GM11168 (cell line): ENCODE results near the gene PDE9A.
"Not testable (repeated sequence)": the region's sequence is repeated elsewhere in the genome, so short reads cannot be mapped to it uniquely, and the experiment has no call there.

Experiments
- in situ Hi-C: fragments of 300-500 bp; cut with MboI; formaldehyde crosslinking; loops from one replicate; pipeline ENCODE4 v1.12.0; 2022; ENCODE audit warnings: low sequenced_read_pairs; ENCODE audit not compliant: unreplicated experiment

PDE9A gene

DNA sequence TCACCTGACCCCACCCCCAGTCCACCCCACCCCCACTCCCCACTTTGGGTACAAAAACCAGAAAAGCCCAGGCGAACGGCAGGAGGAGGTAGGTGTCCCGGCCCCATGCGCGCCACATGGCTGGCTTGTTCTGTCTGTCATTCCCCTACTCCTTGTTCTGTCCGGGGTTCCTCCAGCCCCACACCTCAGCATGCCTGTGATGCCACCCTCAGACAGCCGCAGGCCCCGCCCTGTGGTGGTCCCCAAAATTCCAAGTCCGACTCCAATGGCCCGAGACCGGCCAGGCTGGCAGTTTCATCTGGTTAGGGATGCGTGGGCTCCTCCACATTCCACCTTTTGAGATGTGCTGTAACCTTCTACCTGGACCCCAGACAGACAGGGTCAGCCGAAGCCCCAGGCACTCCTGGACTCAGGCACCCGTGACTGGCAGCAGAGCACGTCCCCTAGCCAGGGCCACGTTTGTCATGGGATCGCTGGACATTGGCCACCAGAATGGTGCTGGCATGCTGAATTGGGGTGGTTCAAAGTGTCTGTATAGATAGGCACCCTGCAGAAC, 131.6 kb downstream of the PDE9A start:
- in situ Hi-C loops, result no loop called here

GRCh38 chr21:42785666-42786427, 132.4 kb downstream of the PDE9A start:
- in situ Hi-C loops, result no loop called here

DNA sequence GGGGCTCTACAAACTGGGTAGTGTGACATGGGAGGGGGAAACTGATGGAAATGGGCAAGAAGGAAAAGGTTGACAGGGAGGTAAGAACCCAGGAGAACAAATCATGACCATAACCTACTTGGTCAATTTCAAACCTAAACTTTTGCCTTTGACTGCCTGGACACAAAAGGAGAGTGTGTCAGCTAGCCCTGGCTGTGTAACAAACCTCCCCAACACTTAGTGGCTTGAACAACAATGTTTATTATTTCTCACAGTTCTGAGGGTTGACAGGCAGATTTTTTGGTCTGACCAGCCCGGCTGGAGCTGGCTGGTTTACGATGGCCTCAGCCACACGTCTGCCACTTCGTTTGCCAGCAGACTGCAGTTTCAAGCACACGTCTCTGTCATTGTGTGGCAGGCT, 133.5 kb downstream of the PDE9A start:
- in situ Hi-C loops, result no loop called here

DNA sequence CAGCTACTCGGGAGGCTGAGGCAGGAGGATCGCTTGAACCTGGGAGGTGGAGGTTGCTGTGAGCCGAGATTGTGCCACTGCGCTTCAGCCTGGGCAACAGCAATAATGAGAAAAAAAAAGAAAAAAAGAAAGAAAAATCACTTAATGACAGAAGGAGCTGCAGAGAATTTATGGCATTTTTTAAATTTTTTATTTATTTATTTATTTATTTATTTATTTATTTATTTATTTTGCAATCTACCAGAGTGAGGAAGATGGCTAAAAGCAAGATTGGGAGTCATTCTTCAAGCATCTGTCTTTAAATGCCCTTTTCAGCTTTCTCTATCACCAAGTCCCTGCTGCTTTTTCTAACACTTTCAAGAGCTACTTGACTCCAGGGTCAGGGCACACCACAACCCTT, 134.2 kb downstream of the PDE9A start:
- in situ Hi-C loops, result no loop called here

- in situ Hi-C loops, result no loop called here
Observed at GRCh38 chr21:42790520-42791065, 137.2 kb downstream of the PDE9A start.

DNA sequence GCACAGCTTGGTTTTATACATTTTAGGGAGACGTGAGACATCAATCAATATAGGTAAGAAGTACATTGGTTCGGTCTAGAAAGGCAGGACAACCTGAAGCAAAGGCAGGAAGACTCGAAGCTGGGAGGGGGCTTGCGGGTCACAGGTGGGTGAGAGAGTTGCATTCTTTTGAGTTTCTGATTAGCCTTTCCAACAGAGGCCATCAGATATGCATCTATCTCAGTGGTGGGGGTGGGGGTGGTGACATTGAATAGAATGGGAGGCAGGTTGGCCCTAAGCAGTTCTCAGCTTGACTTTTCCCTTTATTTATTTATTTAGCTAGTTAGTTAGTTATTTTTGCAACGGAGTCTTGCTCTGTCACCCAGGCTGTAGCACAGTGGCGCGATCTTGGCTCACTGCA, 140.4 kb downstream of the PDE9A start:
- in situ Hi-C loops, result no loop called here

DNA sequence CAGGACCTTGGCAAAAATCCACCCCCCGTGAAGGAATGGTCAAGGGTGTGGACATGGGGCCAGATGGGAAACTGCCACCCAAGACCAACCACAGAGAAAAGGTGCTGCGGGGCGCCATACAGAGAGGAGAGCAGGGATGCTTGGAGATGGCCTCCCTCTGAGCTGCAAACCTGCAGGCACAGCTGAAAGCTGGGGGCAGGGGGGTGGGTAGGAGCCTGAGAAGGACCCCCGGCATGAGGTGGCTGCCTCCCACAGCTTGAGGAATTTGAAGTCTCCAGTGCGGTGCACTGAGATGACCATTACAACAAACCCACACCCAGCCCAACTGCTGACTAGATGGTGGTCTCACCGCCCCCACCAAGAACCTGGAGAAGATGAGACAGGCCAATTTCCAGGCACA, 141.1 kb downstream of the PDE9A start:
- in situ Hi-C loops, result no loop called here

DNA sequence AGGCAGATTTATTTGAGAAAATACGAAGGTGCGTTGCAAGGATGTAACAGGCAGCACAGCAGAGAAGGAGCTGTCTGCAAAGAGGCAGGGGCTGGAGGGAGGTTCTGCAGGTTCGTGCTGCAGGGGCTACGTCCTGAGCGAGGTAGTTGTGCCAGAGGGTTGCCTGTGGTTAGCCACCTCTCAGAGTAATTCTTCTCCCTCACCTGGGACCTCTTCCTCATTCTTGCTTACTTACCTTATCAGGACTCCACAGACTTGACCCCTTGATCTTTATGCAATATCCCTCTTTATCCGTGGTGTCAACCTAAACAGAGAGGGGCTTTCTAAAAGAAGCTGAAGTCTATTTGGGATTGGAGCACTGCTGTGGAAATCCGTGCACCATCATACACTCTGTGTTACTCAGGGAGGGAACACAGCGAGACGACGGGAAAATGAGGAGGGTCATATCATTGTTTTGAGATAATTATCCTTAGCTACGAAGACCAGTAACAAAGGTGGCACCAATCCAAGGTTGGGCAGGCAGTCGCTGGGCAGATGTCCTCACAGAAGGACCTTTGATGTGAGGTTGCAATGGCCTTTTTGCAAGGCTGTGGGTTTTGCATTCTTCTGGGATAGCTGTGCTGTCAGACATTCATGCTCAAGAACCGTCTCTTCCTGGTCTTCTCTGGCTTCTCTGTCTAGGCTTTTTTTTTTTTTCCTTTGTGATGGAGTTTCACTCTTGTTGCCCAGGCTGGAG, 143.1 kb downstream of the PDE9A start:
- in situ Hi-C loops, result no loop called here

DNA sequence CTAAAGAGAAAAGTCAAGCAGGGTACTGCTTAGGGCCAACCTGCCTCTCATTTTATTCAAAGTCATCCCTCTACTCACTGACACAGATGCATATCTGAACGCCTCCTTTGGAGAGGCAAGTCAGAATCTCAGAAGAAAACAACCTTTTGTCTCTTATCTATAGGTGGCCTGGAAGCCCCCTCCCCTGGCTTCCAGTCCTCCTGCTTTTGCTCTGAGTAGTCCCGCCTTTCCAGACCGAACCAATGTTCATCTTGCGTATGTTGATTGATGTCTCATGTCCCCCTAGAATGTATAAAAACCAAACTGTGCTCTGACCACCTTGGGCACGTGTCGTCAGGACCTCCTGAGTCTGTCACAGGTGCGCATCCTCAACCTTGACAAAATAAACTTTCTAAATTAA, 144.1 kb downstream of the PDE9A start:
- in situ Hi-C loops, result no loop called here

GRCh38 chr21:42798106-42798505, 144.7 kb downstream of the PDE9A start:
- in situ Hi-C loops, result no loop called here

DNA sequence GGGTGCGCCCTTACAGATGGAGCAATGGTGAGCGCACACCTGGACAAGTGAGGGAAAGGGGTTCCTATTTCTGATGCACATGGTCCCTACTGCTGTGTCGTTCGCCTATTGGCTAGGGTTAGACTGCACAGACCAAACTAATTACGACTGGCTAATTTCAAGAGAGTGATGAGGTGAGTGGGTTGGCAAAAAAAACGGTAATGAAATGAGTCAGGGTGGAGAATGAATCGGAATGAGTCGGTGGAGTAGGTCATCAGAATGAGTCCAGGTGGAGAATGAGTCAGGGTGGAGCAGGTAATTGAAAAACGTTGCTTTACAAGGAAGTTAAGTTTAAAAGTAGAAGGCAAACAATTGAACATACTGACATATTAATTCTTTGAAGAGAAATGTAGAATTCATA, 146.1 kb downstream of the PDE9A start:
- in situ Hi-C loops, result no loop called here

GRCh38 chr21:42799948-42800347, 146.5 kb downstream of the PDE9A start:
- in situ Hi-C loops, result no loop called here

DNA sequence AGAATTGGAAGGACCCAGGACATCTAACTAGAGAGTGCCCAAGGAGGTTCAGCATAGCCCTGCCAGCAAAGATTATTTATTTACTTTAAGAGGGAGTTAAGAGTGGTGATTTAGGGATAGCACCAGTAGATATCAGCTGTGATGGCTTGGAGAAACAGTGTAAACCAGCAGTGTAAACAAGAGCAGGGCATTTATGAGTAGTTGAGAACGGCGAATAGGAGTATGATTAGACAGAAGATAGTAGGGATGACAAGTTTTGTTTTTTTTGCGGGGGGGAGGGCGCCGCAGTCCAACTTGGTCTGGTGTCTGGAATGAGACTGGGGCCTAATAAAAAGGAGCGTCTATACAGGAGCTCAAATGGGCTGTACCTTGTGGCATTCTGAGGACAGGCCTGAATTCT, 148.2 kb downstream of the PDE9A start:
- in situ Hi-C loops, result not testable (repeated sequence)

DNA sequence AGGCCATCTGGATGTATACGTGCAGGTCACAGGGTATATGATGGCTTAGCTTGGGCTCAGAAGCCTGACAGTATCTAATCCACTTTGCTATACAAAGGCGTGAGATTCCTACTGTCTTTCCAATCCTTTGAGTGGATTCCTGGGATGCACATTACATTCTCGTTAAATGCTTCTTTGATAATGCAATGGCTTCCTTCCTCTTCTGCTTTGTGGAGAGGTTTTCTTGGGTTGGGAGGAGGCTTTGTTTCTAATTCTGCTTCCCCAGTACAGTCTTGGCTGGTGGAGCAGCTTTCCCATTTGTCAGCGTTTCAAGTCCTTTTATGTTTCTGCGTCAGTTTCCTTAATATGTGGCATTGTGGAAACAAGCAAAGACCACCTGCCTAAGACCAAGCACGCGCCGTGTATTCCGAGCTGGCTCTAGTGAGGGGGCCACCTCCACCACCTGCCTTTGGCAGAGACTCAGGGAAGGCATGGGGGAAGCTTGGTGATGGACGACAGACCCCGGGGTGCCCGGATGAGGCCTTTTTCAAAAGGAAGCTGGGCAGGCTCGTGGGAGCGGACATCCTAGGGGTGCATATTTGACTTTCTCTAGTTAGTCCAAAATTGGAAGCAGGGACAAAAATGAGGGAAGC, 153.2 kb downstream of the PDE9A start:
- in situ Hi-C loops, result no loop called here

- in situ Hi-C loops, result not testable (repeated sequence)
Observed at GRCh38 chr21:42807293-42807895, 154.0 kb downstream of the PDE9A start.

DNA sequence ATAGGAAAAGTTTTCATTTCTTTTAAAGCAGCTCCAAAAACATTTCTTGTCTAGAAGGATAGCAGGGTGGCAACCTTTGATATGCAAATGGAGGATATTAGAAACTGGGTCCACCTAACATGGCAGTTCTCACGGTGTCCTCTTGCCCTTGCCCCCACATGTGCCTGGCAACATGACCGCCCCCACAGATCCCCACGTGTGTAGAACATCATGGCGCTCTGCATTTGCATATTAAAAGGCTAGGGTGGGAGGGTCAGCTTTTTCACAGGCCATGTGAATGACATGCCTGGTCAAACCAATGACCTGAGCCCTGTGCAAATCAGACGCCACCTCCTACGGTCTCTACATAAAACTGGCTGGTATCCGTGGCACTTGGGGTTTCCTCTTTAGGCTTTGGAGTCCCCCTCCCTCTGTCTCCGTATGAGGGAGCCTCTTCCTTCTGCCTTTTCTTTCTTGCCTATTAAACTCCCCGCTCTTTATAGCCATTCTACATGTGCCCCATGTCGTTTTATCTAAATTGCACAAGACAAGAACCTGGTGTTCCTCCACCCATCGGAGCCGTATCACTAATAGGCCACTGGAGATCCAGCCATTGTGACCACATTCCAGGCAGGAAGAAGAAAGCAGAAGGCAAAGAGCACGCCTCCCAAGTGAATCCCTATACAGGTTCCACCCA, 154.7 kb downstream of the PDE9A start:
- in situ Hi-C loops, result no loop called here

- in situ Hi-C loops, result no loop called here
Observed at GRCh38 chr21:42809171-42809570, 155.8 kb downstream of the PDE9A start.

DNA sequence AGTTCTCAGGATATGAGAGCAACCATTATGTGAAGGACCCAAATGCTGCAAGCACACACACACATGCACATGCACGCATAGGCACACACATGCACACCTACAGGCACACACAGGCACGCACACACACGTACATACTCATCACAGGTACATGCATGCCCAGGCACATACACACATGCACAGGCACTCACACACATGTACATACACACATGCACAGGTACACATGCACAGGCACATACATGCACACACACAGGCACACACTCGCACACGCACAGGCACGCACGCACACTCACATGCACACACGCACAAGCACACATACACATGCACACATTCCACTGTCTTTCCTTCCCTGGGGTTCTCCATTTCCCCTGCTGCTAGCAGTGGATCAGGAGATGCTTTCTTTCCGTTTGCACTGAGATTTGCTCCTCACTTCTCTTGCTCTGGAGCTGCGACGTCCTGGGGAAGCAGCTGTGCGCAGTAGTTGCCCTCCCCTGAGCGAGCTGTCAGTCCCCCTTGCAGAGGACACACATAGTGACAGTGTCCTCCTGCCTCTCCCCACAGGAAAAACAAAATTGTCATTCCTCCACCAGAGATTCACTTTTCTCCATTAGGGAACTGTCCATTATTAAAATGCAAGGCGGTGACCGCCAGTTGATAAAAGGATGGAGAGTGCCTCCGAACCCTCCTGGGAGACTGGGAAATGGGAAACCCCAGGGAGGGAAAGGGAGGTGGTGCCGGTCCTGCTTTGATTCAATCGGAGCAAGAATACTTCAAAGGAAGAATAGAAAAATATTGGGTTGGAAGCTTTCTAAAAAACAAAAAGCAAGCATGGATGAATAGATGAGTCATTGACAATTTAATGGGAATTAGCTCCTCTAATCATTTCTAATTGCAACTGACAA, 156.4 kb downstream of the PDE9A start:
- in situ Hi-C loops, result no loop called here

DNA sequence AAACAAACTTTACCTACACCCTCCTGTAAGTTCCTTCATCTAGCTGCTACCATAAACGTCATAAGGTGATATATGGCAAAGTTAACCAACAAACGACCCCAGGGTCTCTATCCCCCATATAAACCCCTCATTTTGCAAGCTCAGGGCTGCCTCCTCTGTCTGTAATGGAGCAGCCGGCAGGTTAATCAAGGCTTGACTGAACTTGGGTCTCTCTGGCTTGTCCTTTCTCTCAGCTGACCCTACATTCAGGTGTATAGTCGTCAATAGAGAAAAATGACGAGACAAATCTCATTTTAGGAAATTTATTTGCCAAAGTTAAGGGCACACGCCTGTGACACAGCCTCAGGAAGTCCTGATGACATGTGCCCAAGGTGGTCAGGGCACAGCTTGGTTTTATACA, 158.5 kb downstream of the PDE9A start:
- in situ Hi-C loops, result no loop called here
